ENCODE data around the gene ZNF358. TPM values are rescaled to one million over a fixed set of nuclear protein-coding genes. Genes with fewer than 3 reads are reported as not detected.

The ZNF358 gene
- total RNA-seq, 3 donors from 2014 or later: 34.0 to 65.3 (median 34.7) TPM

GRCh38 chr19:7519361-7520130 lies 3.6 kb downstream of the ZNF358 start:
- peaks cover 8% of the 10 kb centered on the region for H3K36me3 ChIP-seq
- H3K4me3 ChIP-seq: no peak overlapping the region
- TF ChIP-seq CTCF (IDR thresholded peaks at IDR 0.05) (no peak), POLR2AphosphoS5 (IDR thresholded peaks at IDR 0.05) (no peak), POLR2A (IDR thresholded peaks at IDR 0.05) (no peak)
- no peak for DNase-seq (ENCODE audit: low spot score in 2 of 2)
- no peak overlapping the region for H3K27ac ChIP-seq
- H3K9me3 ChIP-seq: no peaks in the 10 kb centered on the region
- peaks cover 7 to 14% of the 10 kb centered on the region in 2 donors for H3K4me1 ChIP-seq
- intact Hi-C loops (cut with DNase I; ENCODE audit: low total_unique reads): no loop called here
- no peaks in the 10 kb centered on the region for H3K27me3 ChIP-seq

- TF ChIP-seq CTCF (IDR thresholded peaks at IDR 0.05) (no peak), POLR2AphosphoS5 (IDR thresholded peaks at IDR 0.05) (no peak), POLR2A (IDR thresholded peaks at IDR 0.05) (no peak)
- DNase-seq (ENCODE audit: low spot score in 2 of 2): no peak
- Histone ChIP-seq H3K4me1 (peaks cover 7 to 14% of the 10 kb centered on the region in 2 donors), H3K4me3 (no peak overlapping the region), H3K27ac (peak overlapping the region in 1 of 2 donors; percentile 19), H3K9me3 (no peaks in the 10 kb centered on the region), H3K36me3 (peaks cover 8% of the 10 kb centered on the region), H3K27me3 (no peaks in the 10 kb centered on the region)
- intact Hi-C loops (cut with DNase I; ENCODE audit: low total_unique reads): no loop called here
These were observed 4.5 kb downstream of the ZNF358 start for GRCh38 chr19:7520131-7521051.

- Histone ChIP-seq H3K27me3 (no peaks in the 10 kb centered on the region), H3K27ac (peak overlapping the region; percentile 4 to 71), H3K36me3 (peaks cover 8% of the 10 kb centered on the region), H3K4me3 (peak overlapping the region in 2 of 3 donors; percentile 82 to 90), H3K4me1 (peaks cover 7 to 13% of the 10 kb centered on the region in 2 donors), H3K9me3 (no peaks in the 10 kb centered on the region)
- DNase-seq (ENCODE audit: low spot score in 2 of 2): no peak
- TF ChIP-seq CTCF (IDR thresholded peaks at IDR 0.05) (no peak), POLR2A (IDR thresholded peaks at IDR 0.05) (no peak), POLR2AphosphoS5 (IDR thresholded peaks at IDR 0.05) (no peak)
- intact Hi-C loops (cut with DNase I; ENCODE audit: low total_unique reads): no loop called here
These were observed 5.7 kb downstream of the ZNF358 start for GRCh38 chr19:7521551-7522071.

- peak within 1 kb of the TSS; percentile 45 to 71 for H3K27ac ChIP-seq
- peaks cover 6 to 7% of the 10 kb centered on the region in 2 donors for H3K4me1 ChIP-seq
- DNase-seq (ENCODE audit: low spot score in 2 of 2): peak; percentile 99
- TF ChIP-seq POLR2AphosphoS5 (IDR thresholded peaks at IDR 0.05): peak; percentile 85 to 89 (median 85)
- no peak for TF ChIP-seq POLR2A (IDR thresholded peaks at IDR 0.05)
- H3K9me3 ChIP-seq: no peaks in the 10 kb centered on the region
- peaks cover 8% of the 10 kb centered on the region for H3K36me3 ChIP-seq
- peak within 1 kb of the TSS; percentile 68 to 90 (median 82) for H3K4me3 ChIP-seq
- intact Hi-C loops (cut with DNase I; ENCODE audit: low total_unique reads): no loop called here
- H3K27me3 ChIP-seq: no peaks in the 10 kb centered on the region
These were observed 6.4 kb downstream of the ZNF358 start, which contains the start of gene MCOLN1 for GRCh38 chr19:7522072-7522922. Gene MCOLN1, plus strand, starts transcription at chr19:7522624. Its CDS starts 127 bp downstream, at chr19:7522751.

Measured in breast epithelium (tissue), 4 donors.